Effector CD8-positive, alpha-beta T cell (primary cell): ENCODE measurements around the gene EFCAB6.

Experiments
- DNase-seq: peaks from one replicate; lab custom pipeline; 2025; lab: John Stamatoyannopoulos, UW
- total RNA-seq, 4 experiments: gene quantifications; one replicate each; lab custom pipeline; 2026; lab: John Stamatoyannopoulos, UW

Gene EFCAB6
- 0.24 to 0.53 (median 0.42) reads per million in 4 experiments for total RNA-seq

GRCh38 chr22:43812149-43812842 lies at the start of gene EFCAB6:
EFCAB6 (minus strand) TSS chr22:43812305; CDS start chr22:43782318, 29,987 bp downstream.
- DNase-seq: peak; percentile 86

- no peak for DNase-seq
Observed at GRCh38 chr22:43861529-43861928, 49.4 kb upstream of the EFCAB6 start.

GRCh38 chr22:43860831-43861230 lies 48.7 kb upstream of the EFCAB6 start:
- DNase-seq: no peak

GRCh38 chr22:43860126-43860525 lies 48.0 kb upstream of the EFCAB6 start:
- no peak for DNase-seq

GRCh38 chr22:43859621-43860020 lies 47.5 kb upstream of the EFCAB6 start:
- no peak for DNase-seq

GRCh38 chr22:43859176-43859575 lies 47.1 kb upstream of the EFCAB6 start:
- DNase-seq: no peak

GRCh38 chr22:43858156-43858895 lies 46.2 kb upstream of the EFCAB6 start:
- DNase-seq: no peak

- no peak for DNase-seq
Observed at GRCh38 chr22:43857367-43857766, 45.3 kb upstream of the EFCAB6 start.

GRCh38 chr22:43855431-43855830 lies 43.3 kb upstream of the EFCAB6 start:
- DNase-seq: no peak

GRCh38 chr22:43854786-43855271 lies 42.7 kb upstream of the EFCAB6 start:
- no peak for DNase-seq

GRCh38 chr22:43854121-43854785 lies 42.1 kb upstream of the EFCAB6 start:
- no peak for DNase-seq

GRCh38 chr22:43853328-43853931 lies 41.3 kb upstream of the EFCAB6 start:
- DNase-seq: no peak

- DNase-seq: no peak
Observed at GRCh38 chr22:43852573-43853327, 40.6 kb upstream of the EFCAB6 start.

GRCh38 chr22:43851979-43852307 lies 39.8 kb upstream of the EFCAB6 start:
- DNase-seq: no peak

GRCh38 chr22:43851058-43851978 lies 39.2 kb upstream of the EFCAB6 start:
- DNase-seq: no peak

GRCh38 chr22:43850529-43850928 lies 38.4 kb upstream of the EFCAB6 start:
- no peak for DNase-seq

GRCh38 chr22:43849731-43850130 lies 37.6 kb upstream of the EFCAB6 start:
- no peak for DNase-seq

GRCh38 chr22:43848366-43849171 lies 36.5 kb upstream of the EFCAB6 start:
- no peak for DNase-seq
